Cortex of kidney (tissue), 1 donor: ENCODE measurements around the gene CAPN10.

Experiments used
- DNase-seq: peaks from one replicate; lab custom pipeline; 2025; lab: John Stamatoyannopoulos, UW

CAPN10 gene

DNA sequence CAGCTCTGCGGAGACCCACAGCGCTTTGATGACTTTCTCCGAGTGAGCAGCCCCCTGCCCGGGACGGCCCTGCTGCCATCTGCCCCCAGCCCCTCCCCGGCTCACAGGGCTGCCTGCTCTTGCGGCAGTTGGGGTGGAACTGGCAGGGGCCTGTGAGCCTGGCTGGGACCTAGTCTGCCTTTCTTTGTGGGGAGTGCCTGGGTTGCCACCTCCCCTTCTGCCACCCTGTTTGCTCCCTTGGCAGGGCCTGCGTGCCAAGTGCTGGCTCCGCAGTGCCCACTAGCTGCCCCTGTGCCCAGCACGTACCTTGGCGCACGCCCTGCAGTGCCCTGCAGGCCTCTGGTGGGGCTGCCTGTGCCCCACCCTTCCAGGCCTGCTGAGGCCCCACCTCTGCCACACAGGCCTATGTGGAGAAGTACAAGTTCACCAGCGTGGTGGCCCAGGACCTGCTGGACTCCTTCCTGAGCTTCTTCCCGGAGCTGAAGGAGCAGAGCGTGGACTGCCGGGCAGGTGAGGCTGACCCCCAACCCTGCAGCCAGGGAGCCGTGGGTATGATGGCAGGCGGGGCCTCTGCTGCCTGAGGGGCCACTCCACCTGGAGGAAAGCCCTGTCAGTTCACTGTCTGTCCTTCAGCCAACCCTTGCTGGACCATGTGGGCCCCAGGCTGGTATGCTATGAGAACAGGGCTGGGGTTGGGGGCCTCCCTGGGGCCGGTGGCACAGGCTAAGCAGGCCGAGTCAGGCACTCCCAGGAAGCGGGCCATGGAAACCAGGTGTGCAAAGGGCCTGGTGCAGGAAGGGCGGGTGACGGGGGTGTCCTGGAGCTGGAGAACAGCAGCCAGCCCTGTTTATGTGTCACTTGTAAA lies 11.2 kb upstream of the CAPN10 start:
- no peak for DNase-seq

DNA sequence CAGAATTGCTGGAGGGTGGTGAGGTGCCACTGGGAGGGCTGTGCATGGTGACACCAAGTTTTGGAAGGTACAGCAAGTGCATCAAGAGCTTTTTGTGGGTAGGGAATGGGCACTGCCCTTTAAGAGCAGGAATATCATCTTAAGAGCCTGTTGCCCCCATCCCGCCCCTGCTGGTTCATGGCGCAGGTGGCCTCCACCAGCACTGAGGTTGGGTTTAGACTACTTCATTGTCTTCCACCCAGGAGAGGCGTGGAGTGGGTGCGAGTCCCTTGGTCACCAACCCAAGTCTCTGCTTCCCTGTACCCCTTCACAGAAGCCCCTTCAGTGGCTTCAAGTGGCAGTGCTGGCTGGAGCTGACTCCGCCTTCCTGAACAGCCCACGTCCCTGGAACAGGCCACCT lies 10.5 kb upstream of the CAPN10 start:
- no peak for DNase-seq

DNA sequence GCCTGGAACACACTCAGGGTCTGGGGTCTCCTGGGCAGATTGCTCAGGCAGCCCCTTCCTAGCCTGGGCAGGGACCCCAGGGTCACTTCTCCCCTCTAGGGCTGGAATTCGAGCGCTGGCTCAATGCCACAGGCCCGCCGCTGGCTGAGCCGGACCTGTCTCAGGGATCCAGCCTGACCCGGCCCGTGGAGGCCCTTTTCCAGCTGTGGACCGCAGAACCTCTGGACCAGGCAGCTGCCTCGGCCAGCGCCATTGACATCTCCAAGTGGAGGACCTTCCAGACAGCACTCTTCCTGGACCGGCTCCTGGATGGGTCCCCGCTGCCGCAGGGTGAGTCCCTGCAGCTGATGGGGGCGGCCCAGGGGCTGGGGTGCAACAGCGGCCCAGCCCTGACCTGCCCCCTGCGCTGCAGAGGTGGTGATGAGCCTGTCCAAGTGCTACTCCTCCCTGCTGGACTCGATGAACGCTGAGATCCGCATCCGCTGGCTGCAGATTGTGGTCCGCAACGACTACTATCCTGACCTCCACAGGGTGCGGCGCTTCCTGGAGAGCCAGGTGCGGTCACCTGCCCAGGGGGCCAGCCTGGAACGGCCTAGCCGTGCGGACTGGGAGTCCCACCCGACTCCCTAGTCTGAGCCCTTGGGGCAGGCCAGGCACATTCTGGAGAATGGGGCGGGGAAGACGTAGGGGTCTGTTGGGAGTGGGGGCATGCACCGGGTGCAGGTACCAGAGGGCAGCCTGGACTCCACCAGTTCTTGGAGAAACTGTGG lies 9.9 kb upstream of the CAPN10 start:
- DNase-seq: no peak

DNA sequence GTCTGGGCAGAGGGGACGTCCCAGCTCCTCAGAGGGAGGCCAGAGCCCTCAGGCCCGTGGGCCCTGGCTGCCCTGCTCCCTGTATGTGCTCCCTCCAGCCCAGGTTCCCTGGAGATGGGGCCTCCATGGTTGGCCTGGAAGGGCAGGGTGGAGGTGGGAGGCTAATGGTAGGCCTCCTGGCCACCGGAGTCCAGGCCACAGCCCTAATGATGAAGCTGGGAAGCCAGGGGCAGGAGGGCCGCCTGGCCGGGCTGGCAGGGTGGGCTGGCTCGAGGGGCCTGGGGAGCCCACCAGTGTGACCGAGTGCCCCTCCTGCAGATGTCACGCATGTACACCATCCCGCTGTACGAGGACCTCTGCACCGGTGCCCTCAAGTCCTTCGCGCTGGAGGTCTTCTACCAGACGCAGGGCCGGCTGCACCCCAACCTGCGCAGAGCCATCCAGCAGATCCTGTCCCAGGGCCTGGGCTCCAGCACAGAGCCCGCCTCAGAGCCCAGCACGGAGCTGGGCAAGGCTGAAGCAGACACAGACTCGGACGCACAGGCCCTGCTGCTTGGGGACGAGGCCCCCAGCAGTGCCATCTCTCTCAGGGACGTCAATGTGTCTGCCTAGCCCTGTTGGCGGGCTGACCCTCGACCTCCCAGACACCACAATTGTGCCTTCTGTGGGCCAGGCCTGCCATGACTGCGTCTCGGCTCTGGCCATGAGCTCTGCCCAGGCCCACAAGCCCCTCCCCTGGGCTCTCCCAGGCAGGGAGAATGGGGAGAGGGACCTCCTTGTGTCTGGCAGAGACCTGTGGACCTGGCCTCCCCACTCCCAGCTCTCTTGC lies 9.0 kb upstream of the CAPN10 start:
- no peak for DNase-seq

DNA sequence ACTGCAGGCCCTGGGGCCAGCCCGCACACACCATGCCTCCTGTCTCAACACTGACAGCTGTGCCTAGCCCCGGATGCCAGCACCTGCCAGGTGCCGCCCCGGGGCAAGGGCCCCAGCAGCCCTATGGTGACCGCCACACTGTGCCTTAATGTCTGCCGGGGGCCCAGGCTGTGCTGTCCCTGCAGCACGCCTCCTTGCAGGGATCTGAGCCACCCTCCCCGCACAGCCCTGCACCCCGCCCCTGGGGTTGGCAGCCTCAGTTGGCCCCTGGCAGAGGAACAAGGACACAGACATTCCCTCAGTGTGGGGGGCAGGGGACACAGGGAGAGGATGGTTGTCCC lies 8.5 kb upstream of the CAPN10 start:
- no peak for DNase-seq

DNA sequence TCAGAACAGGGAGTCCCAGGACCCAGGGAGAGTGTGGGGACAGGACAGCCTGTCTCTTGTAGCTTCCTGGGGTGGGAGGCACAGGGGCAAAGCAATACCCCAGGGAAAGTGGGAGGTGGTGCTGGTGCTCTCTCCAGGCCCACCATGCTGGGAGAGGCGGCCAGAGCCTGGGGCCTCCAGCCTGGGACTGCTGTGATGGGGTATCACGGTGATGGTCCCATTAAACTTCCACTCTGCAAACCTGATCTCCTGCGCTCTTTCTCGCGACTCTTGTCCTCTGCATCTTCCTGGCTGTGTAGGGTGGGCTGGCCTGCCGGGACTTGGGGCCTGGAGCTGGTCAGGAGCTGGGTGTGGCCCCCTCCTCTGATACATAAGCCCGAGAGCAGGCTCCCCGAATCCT lies 8.0 kb upstream of the CAPN10 start:
- no peak for DNase-seq

DNA sequence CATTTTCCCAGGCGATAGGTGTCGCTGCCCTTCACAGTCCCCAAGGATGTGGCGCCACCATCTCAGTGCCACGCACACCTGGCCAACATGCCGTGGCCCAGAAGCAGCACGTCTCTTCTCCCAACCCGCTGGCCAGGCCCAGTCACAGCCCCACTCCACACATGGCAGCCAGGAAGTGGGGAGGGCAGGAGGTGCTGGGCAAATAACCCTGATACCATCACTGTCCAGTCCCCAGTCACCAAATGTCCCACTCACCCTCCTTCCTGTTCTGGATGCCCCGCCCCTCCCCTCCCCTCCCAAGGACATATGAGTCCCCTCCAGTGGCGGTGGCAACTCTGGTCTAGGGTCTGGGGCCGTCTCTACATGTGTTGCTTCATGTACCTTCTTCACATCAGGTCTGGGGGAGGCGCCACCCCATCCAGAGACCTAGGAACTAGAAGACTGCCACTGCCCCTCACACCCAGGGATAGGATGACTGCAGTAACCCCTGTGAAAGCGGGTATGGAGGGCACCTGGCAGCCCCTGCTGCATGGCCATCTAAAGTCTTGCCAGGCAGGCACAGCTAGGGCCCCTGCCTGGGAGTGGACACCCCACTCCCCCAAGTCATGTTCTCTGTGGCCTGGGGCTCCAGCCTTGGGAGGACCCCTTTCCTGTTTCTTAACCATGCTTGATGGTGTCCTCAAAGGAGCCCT lies 7.3 kb upstream of the CAPN10 start:
- no peak for DNase-seq

DNA sequence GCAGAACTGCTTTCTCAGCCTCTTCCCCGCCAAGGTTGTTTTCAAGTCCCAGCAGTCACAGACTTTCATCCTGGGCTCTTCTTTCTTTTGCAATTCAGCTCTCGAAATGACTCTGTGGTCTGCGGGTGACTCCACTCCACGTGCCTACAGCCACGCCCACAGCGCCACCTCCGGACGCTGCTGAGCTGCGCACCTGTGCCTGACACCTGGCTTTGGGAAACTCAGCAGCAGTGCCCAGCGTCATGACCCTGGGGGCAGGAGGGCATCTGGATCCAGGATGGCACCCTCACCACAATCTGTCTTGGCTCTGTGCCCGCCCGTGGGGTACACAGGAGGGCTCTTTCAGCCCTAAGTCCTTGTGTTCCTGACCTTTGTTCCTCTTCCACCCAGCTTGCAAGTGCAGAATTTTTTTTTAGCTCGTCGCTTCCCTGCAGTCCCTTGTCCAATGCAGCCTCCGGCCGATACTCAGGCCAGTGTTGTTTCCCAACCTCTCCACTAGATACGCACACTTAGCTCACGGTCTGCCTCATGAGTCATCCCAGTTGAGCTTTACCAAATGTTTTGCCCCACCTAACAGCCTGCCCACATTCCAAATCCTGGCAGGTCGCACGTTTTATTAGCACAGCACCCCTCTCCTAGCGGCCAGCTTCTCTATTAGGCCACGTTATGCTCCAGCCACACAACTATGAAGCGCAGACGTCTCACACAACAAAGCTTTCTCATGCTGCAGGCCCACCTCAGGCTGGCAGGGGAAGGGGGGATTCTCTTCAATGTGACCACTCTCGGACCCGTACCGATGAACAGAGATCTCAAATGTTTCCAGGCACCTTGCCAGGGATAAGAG lies 6.5 kb upstream of the CAPN10 start:
- no peak for DNase-seq

DNA sequence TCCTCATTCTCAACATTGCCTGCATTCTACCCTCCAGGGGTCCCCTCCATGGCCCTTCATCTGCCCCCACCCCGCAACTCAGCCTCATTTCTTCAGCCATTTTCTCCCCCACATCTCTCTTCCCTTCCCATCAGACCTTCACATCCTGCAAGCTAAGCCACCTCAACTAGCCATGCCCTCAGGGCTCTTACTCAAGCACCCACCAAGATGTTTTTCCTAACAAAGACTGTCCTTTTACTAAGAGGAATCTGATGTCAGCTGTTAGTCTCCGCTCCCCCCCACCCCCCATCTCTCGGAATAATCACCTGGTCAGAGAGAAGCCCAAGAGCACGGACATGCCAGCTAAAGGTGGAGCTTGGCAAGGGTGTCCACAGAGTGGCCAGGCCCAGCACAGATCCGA lies 4.7 kb upstream of the CAPN10 start:
- no peak for DNase-seq

DNA sequence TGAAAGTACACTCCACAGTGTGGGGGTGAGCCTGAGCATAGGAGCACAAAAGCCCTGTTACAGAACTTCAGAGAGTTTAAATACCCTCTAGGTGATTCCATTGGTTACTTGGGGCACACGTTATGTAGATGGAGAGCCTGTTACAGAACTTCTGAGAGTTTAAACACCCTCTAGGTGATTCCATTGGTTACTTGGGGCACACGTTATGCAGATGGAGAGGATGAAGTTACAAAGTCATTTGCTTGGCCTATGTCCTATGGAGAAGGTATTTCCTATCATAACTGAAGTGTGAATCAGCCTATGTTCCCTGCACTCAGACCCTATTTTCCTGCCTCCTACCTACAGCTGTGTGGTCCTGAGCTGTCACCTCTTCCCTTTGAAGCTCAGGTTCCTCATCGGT lies 3.8 kb upstream of the CAPN10 start:
- no peak for DNase-seq

DNA sequence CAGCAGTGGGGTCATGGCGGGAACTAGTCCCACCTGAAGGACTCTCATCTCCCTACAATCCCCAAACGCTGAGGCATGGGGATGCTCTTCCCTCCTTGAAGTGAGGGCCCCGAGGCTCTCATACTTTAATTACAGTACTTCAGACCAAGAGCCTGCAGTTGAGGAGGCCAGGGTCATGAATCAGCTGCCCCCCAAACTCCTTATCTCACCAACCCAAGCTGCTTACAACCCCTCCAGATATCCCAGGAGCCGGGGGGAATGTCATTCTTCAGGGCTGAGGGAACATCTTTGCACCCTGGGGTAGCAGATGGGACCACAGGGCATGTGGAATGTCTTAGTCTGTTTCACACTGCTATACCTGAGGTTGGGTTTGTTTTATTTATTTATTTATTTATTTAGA lies 2.8 kb upstream of the CAPN10 start:
- no peak for DNase-seq

DNA sequence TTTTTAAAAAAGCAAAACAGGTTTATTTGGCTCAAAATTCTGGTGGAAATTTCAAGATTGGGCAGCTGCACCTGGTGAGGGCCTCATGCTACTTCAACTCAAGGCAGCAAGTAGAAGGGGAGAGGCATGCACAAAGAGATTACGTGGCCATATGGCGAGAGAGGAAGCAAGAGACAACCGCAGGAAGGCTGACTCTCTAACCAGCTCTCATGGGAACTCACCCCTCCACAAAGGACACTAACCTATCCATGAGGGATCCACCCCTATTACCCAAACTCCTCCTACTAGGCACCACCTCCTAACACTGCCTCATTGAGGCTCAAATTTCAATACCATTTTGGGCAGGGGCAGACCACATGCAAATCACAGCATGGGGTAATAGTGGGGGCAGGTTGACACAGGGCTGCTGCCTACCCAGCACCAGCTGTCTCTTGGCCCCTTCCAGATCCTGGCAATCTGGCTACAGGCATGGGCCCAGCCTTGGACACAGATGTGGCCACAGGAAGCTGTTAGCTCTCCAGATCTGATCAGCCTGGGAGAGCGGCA lies 2.0 kb upstream of the CAPN10 start:
- no peak for DNase-seq

DNA sequence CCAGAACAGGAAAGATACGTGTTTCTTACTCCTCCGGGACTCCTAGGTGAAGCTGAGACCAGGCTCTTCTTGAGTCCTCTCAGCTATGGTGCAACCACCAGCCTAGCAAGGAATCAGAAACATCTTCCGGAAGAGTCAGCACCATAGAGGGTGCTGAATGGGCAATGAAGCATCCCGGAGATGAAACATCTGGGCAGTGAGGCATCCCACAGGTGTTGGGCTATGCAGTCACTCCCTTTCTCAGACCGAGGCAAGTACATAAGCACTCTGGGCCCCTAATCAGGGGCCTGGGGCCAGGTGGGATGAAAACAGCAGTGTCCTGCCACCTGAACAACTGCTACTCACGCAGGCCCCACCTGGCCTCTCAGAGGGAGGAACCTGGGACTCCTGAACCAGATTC lies 1.4 kb upstream of the CAPN10 start:
- DNase-seq: no peak

DNA sequence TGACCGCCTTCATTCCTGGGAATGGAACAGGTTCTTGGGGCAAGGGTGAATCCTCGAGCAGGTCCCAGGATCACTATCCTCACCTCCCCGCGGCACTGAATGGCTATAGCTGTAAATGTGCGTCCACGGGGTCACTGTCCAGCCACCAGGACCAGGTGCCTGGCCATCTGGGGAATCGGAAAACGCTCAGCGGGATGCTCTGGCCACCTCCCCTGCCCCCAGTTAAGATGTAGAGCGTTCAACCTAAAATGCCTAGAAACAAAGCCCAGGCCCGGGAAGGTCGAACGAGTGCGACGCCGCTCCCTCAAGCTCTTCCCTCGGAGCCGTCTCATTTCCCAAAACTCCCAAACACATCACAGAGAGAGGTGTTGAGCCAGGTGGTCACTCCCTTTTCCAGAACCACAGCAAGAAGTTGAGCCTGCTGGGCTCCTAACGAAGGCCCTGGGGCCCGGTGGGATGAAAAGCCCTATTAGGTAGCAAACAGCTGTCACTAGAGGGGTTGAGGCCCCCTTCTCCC lies 795 bp upstream of the CAPN10 start:
- no peak for DNase-seq

DNA sequence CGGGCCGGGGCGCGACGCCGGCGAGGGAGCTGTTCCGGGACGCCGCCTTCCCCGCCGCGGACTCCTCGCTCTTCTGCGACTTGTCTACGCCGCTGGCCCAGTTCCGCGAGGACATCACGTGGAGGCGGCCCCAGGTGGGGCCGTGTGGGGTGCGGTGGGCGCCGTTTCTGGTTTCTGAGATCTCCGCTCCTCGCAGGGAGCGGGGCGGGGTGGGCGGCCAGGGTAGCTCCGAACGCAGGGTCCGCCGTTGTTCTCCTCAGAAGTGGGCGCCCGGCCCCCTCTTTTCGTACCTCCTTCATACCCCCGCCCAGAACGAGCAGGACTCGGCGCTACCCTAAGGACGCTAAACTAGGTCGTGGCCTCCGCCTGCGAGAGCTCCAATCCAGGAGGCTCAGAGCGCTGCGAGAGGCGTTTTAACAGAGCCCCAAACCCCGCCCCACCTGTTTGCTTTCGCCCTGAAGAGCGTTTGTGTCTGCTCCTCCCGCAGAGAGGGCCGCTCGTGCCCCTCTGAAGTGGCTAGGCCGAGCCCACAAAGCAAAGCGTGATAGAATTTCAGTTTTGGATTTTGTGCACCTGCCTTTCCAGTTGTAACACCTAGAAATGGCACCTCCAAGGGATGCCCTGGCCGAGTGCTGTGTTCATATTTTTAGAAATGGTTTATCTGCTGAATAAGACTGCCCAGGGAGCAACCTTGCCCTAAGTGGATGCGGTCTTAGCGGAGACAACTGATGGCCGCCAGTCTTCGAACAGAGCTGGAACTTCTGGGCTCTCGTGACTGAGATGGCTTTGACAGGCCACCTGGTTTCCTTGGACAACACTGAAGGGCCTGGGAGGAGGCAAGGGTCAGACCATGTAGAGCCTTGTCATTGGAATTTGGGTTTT lies 626 bp downstream of the CAPN10 start:
- peak; percentile 49 for DNase-seq

DNA sequence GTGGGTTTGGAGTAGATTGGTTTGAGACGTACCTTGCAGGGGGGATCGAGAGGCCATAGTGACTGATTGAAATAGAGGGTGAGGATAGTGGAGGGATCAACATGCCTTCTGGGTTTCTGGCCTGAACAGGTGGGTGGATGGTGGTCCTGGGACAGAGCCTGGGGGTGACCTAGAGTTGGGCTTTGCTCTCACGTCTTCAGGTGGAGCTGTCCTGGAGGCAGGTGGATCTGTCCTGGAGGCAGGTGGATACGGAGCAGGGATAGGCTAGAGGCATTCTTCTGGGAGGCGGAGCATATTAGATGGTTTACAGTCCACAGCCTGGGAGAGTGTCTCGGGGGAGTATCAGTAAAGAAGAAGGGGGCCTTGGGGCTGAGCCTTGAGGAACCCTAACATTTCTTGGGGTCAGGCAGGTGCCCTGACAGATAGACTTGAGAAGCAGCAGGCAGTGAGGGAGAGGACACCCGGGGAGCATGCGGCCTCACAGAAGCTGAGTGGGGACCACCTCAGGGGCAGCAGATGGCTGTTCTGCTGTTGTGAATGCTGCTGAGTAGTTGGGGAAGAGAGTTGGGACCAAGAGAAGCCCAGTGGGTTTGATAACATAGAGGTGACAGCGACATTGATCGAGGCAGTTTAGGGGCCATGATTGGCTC lies 1.6 kb downstream of the CAPN10 start:
- no peak for DNase-seq

DNA sequence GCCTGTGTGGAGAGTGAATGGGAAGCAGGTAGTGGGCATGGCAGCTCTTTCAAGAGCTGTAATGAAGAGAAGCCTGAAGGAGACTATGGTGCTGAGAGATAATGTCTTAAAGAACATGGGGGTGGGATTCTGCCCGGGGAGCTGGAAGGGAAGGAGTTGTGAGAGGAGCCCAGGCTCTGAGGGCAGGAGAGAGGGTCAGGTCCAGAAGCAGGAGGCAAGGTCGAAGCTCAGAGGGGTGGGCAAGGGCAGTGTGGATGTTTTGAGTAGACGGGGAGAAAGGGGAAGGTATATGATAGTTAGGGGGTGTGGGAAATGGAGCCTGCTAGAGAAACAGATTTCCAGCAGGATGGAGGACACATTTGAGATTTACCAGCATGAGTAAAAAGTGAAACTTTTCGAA lies 2.1 kb downstream of the CAPN10 start:
- no peak for DNase-seq

DNA sequence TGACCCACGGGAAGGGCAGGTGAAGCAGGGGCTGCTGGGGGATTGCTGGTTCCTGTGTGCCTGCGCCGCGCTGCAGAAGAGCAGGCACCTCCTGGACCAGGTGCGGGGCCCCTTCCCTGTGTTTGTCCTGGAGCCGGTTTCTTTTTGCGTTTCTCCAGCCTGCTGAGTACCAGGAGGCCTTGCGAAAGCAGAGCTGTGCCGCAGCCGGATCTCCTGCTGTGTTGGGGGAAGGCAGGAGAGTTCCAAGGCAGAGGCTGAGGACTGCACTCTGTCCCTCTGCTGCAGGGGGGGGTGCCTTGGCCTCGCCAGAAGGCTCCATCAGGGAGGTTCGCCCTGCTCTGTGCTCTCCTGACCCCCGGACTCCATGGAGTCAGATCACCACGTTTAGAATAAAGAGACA lies 2.8 kb downstream of the CAPN10 start:
- no peak for DNase-seq
